GM10266 (cell line): Measurements from ENCODE around the gene SULT6B1.
"Not testable (repeated sequence)": the region's sequence is repeated elsewhere in the genome, so short reads cannot be mapped to it uniquely, and the experiment has no call there.

Experiments
- DNase-seq: peaks from one replicate; pipeline ENCODE4 v3.0.0; 2012; ENCODE audit errors: extremely low spot score
- TF ChIP-seq, protein P1 (sequence below): IDR thresholded peaks from 2 replicates; pipeline ENCODE4 v1.5.1; 2012; ENCODE audit warnings: mild to moderate bottlenecking, low read depth; ENCODE audit not compliant: control insufficient read depth, insufficient read depth; ENCODE audit errors: missing control alignments

Gene SULT6B1

DNA sequence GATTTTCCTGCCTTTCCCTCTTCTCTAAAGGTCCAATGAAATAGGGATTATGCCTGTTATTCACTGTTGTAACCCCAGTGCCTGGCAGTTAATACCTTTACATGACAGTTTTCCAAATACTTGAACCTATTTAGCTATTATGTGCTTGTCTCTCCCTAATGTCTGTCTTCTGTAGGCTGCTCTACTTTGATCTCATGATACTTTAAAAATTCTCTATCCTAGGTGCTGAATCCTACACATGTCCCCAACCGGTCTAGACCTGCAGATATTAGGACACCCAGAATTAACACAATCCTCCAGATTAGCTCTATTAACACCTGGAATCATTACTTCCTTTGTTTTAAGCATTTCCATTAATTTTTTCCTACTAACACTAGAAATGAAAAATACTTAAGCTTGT lies 35.6 kb upstream of the SULT6B1 start:
- TF ChIP-seq, protein P1, sequence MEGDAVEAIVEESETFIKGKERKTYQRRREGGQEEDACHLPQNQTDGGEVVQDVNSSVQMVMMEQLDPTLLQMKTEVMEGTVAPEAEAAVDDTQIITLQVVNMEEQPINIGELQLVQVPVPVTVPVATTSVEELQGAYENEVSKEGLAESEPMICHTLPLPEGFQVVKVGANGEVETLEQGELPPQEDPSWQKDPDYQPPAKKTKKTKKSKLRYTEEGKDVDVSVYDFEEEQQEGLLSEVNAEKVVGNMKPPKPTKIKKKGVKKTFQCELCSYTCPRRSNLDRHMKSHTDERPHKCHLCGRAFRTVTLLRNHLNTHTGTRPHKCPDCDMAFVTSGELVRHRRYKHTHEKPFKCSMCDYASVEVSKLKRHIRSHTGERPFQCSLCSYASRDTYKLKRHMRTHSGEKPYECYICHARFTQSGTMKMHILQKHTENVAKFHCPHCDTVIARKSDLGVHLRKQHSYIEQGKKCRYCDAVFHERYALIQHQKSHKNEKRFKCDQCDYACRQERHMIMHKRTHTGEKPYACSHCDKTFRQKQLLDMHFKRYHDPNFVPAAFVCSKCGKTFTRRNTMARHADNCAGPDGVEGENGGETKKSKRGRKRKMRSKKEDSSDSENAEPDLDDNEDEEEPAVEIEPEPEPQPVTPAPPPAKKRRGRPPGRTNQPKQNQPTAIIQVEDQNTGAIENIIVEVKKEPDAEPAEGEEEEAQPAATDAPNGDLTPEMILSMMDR = no peak
- no peak for DNase-seq

GRCh38 chr2:37223131-37223530 lies 34.7 kb upstream of the SULT6B1 start:
- no peak for DNase-seq
- TF ChIP-seq, protein P1 = no peak

DNA sequence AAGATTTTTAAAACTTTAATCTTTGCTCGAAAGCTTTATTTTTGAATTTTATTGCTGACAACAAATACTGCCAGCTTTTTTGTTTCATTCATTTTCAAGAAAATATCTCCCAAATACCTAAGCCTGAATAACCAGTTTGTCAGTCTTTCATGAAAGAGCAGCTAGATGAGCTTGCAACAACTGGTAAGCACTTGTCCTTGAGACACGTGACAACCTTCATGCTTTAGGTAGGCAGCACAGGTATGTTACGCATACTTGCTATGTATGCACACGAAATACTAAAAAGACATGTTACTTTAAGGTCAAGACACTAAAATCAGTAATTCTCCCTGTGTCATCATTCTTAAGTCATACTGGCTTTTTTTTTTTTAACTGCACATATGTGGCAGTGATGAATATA lies 30.6 kb upstream of the SULT6B1 start:
- DNase-seq = no peak
- TF ChIP-seq, protein P1 = no peak

- no peak for DNase-seq
- TF ChIP-seq, protein P1 = no peak
Measured at GRCh38 chr2:37215250-37215649, 26.8 kb upstream of the SULT6B1 start.

DNA sequence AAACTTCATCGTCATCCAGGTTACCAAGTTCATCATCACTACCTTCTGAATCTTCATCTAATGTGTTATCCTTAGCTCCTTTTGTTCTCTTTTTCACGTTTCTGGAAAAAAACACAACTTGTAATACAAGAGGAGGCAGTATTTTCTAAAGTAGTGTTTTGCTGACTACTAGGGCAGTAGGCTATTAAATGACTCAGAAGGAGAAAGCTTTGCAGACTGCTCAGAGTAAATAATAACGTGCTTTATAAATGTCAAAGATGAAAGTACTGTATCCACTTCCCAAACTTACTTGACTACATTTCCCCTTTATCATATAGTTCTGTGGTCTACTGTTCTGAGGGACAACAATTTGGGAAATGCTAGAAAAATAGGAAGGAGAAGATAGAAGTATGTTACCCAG lies 23.5 kb upstream of the SULT6B1 start:
- TF ChIP-seq, protein P1 = no peak
- no peak for DNase-seq

DNA sequence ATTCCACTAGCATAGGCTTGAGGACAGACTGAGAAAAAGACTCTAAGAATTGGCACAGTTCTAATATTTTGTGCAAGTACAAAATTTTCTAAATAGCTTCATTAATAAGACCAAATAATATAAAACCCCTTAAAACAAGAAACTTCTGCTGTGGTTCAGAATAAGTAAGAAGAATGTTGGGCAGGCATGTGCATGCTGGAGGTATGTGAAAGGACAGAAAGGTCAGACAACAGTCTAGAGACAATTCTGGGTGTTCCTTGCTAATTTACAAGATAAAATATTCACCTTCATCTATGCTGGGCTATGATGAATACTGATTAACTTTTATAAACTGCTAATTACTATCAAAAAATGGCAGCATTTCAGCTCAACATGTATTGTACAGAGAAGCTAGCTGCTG lies 22.7 kb upstream of the SULT6B1 start:
- TF ChIP-seq, protein P1 = no peak
- no peak for DNase-seq

DNA sequence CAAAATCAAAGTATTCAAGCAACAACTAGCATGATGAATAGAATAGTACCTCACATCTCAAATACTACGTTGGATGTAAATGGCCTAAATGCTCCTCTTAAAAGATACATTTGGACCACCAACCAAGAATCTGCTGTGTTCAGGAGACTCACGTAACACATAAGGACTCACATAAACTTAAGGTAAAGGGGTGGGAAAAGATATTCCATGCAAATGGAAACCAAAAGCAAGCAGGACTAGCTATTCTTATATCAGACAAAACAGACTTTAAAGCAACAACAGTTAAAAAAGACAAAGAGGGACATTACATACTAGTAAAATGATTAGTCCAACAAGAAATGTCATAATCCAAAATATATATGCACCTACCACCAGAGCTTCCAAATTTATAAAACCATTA lies 18.3 kb upstream of the SULT6B1 start:
- DNase-seq = not testable (repeated sequence)

DNA sequence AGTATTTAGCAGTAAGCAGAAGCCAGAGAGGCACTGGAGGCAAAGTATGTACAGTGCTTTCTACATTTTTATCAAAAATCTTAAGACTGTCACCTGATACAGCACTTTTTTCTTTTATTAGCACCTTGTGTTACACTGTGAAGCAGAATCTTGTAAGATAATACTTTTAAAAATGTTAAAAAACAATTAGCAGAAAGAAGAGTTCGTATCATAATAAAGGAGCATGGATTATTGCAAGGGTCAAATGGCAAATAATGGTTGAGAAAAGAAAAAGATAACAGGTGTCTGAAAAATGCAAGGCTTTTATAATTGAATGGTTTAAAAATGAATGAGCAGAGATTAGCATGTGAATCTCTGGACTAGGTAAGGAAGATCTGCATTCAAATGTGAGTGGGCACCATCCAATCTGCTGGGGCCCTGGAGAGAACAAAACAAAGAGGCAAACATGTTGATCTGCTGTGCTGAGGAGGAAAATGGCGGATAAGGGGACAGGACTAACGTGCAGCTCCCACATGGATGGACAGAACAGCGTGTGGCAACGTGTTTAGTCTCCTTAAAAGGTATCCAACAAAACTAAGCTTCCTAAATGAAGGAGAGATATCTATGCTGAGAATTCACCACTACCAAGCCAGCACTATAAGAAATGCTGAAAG lies 17.3 kb upstream of the SULT6B1 start:
- TF ChIP-seq, protein P1 = no peak
- DNase-seq = no peak

DNA sequence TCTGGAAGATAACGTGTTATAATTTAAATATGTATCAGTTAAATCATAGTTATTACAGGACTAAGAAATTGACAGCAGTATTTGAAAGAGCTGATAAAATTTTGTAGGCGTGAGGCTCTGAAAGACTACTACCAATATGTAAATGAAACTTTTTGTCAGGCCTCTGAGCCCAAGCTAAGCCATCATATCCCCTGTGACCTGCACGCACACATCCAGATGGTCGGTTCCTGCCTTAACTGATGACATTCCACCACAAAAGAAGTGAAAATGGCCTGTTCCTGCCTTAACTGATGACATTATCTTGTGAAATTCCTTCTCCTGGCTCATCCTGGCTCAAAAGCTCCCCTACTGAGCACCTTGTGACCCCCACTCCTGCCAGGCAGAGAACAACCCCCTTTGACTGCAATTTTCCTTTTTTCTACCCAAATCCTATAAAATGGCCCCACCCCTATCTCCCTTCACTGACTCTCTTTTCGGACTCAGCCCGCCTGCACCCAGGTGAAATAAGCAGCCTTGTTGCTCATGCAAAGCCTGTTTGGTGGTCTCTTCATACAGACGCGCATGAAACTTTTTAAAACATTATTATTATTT lies 16.7 kb upstream of the SULT6B1 start:
- not testable (repeated sequence) for DNase-seq
